ENCODE data around the gene JMJD4.

DNA sequence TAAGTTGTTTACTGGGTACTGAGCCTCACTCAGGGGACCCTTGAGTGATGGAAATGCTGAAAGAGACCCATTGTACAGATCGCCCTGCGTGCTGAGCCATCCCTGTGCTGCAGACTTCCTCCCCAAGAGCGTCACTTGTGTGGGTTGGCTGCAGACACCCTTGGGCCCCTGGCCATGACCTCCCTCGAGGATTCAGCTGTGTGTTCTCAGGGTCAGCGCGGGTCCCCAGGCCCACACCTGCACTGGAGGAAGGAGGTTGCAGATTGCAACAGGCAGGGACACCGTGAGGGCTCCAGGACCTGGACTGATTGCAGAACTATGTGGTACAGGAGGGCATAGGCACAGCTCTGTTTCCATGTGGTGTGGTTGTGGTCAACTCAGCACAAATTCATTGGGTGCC, 4.5 kb upstream of the JMJD4 start:
- TF ChIP-seq, protein P1, sequence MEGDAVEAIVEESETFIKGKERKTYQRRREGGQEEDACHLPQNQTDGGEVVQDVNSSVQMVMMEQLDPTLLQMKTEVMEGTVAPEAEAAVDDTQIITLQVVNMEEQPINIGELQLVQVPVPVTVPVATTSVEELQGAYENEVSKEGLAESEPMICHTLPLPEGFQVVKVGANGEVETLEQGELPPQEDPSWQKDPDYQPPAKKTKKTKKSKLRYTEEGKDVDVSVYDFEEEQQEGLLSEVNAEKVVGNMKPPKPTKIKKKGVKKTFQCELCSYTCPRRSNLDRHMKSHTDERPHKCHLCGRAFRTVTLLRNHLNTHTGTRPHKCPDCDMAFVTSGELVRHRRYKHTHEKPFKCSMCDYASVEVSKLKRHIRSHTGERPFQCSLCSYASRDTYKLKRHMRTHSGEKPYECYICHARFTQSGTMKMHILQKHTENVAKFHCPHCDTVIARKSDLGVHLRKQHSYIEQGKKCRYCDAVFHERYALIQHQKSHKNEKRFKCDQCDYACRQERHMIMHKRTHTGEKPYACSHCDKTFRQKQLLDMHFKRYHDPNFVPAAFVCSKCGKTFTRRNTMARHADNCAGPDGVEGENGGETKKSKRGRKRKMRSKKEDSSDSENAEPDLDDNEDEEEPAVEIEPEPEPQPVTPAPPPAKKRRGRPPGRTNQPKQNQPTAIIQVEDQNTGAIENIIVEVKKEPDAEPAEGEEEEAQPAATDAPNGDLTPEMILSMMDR (optimal IDR thresholded peaks at IDR 0.05 in 1 of 3, IDR thresholded peaks at IDR 0.05 in 1 of 3, conservative IDR thresholded peaks at IDR 0.05 in 1 of 3; ENCODE audit: extremely low read depth in 1 of 3, insufficient read depth in 2 of 3, low read length in 3 of 3): no peak
- TF ChIP-seq EZH2 (IDR thresholded peaks at IDR 0.05; ENCODE audit: low read length): no peak
